Breast epithelium (tissue), 3 donors: ENCODE data around the gene FDXACB1.

Source experiments
- CTCF ChIP-seq, 3 donors: fragments of 450-650 bp; IDR thresholded peaks; one replicate each; pipeline ENCODE4 v1.5.1; 2016 to 2017; ENCODE audit warnings: antibody characterized with exemption in 3 of 3, mild to moderate bottlenecking in 3 of 3, moderate library complexity in 3 of 3
- POLR2A ChIP-seq: fragments of 450-650 bp; IDR thresholded peaks from one replicate; pipeline ENCODE4 v1.6.1; 2016; ENCODE audit warnings: antibody characterized with exemption, mild to moderate bottlenecking, moderate library complexity
- POLR2AphosphoS5 ChIP-seq, 3 donors: sonication (generic); formaldehyde crosslinking; IDR thresholded peaks; one replicate each; pipeline ENCODE4 v1.6.1; 2017; ENCODE audit warnings: antibody characterized with exemption in 3 of 3

- TF ChIP-seq POLR2A (no peak), CTCF (IDR thresholded peaks at IDR 0.05) (no peak), POLR2AphosphoS5 (IDR thresholded peaks at IDR 0.05) (no peak)
Measured at GRCh38 chr11:111838054-111838453, 40.9 kb downstream of the FDXACB1 start.
